ENCODE results near the gene ATG14.
"Not testable (repeated sequence)": the region's sequence is repeated elsewhere in the genome, so short reads cannot be mapped to it uniquely, and the experiment has no call there.

The ATG14 gene

GRCh38 chr14:55432628-55433027, 21.0 kb upstream of the ATG14 start:
- no peak for DNase-seq

- DNase-seq, result peak; percentile 23
These were observed 18.5 kb upstream of the ATG14 start for GRCh38 chr14:55430024-55430690.

- DNase-seq, result no peak
These were observed 15.8 kb upstream of the ATG14 start for GRCh38 chr14:55427439-55427838.

- DNase-seq, result no peak
These were observed 15.3 kb upstream of the ATG14 start for GRCh38 chr14:55426891-55427290.

- DNase-seq, result no peak
These were observed 13.5 kb upstream of the ATG14 start for GRCh38 chr14:55425091-55425490.

- DNase-seq, result no peak
These were observed 12.3 kb upstream of the ATG14 start for GRCh38 chr14:55423969-55424368.

GRCh38 chr14:55422338-55422737, 10.7 kb upstream of the ATG14 start:
- not testable (repeated sequence) for DNase-seq

- DNase-seq, result no peak
These were observed 8.0 kb upstream of the ATG14 start for GRCh38 chr14:55419663-55420062.

- DNase-seq, result no peak
These were observed 6.8 kb upstream of the ATG14 start for GRCh38 chr14:55418411-55418810.

GRCh38 chr14:55417955-55418354, 6.3 kb upstream of the ATG14 start:
- DNase-seq, result no peak

GRCh38 chr14:55416866-55417265, 5.2 kb upstream of the ATG14 start:
- no peak for DNase-seq

- no peak for DNase-seq
These were observed 2.9 kb upstream of the ATG14 start for GRCh38 chr14:55414551-55414950.

GRCh38 chr14:55412676-55413075, 1.0 kb upstream of the ATG14 start:
- DNase-seq, result no peak

- no peak for DNase-seq
These were observed 754 bp downstream of the ATG14 start for GRCh38 chr14:55410876-55411275.

- no peak for DNase-seq
These were observed 7.3 kb downstream of the ATG14 start for GRCh38 chr14:55404173-55404854.

- no peak for DNase-seq
These were observed 9.9 kb downstream of the ATG14 start for GRCh38 chr14:55401751-55402150.

- DNase-seq, result no peak
These were observed 11.8 kb downstream of the ATG14 start for GRCh38 chr14:55399852-55400251.

GRCh38 chr14:55399183-55399582, 12.4 kb downstream of the ATG14 start:
- no peak for DNase-seq

GRCh38 chr14:55398679-55399078, 13.0 kb downstream of the ATG14 start:
- no peak for DNase-seq

- no peak for DNase-seq
These were observed 22.3 kb downstream of the ATG14 start for GRCh38 chr14:55389330-55389729.

GRCh38 chr14:55388160-55388559, 23.5 kb downstream of the ATG14 start:
- no peak for DNase-seq

- DNase-seq, result no peak
These were observed 24.5 kb downstream of the ATG14 start for GRCh38 chr14:55387121-55387520.

GRCh38 chr14:55386037-55386808, 25.4 kb downstream of the ATG14 start:
- DNase-seq, result no peak

- DNase-seq, result no peak
These were observed 27.1 kb downstream of the ATG14 start for GRCh38 chr14:55384536-55384935.
